ENCODE results near the gene PPTC7.
A peak's percentile ranks its signal among the peaks of the same experiment; 100 is the strongest.

The PPTC7 gene

GRCh38 chr12:110579535-110580253 is 3.4 kb downstream of the PPTC7 start:
- Histone ChIP-seq H3K9ac (no peak overlapping the region), H2AFZ (ENCODE audit: low read depth) (no peak overlapping the region), H3K4me2 (no peak overlapping the region), H4K20me1 (ENCODE audit: insufficient read depth) (peaks cover 12% of the 10 kb centered on the region), H3K4me3 (IDR thresholded peaks at IDR 0.05; ENCODE audit: insufficient read depth, low read depth, low read length) (no peak overlapping the region), H3K27me3 (ENCODE audit: insufficient read depth, low read depth) (no peaks in the 10 kb centered on the region), H3K79me2 (ENCODE audit: insufficient read depth, low read depth) (peaks cover 78% of the 10 kb centered on the region), H3K36me3 (ENCODE audit: insufficient read depth) (no peaks in the 10 kb centered on the region), H3K4me1 (ENCODE audit: low read depth, poor library complexity, severe bottlenecking) (peaks cover 29% of the 10 kb centered on the region), H3K27ac (no peak overlapping the region)
- no peak for TF ChIP-seq CTCF (conservative IDR thresholded peaks at IDR 0.05; ENCODE audit: low read depth, low read length)

- H3K36me3 ChIP-seq (ENCODE audit: insufficient read depth): no peaks in the 10 kb centered on the region
- H3K4me1 ChIP-seq (ENCODE audit: low read depth, poor library complexity, severe bottlenecking): peaks cover 28% of the 10 kb centered on the region
- H3K27ac ChIP-seq: no peak overlapping the region
- H4K20me1 ChIP-seq (ENCODE audit: insufficient read depth): peaks cover 12% of the 10 kb centered on the region
- TF ChIP-seq CTCF (conservative IDR thresholded peaks at IDR 0.05; ENCODE audit: low read depth, low read length): no peak
- no peak overlapping the region; the same call in 1 of the 2 replicates for H3K4me2 ChIP-seq
- H3K9ac ChIP-seq: no peak overlapping the region
- no peaks in the 10 kb centered on the region for H3K27me3 ChIP-seq (ENCODE audit: insufficient read depth, low read depth)
- no peak overlapping the region for H2AFZ ChIP-seq (ENCODE audit: low read depth)
- H3K4me3 ChIP-seq (IDR thresholded peaks at IDR 0.05; ENCODE audit: insufficient read depth, low read depth, low read length): no peak overlapping the region
- peaks cover 84% of the 10 kb centered on the region for H3K79me2 ChIP-seq (ENCODE audit: insufficient read depth, low read depth)
These were observed 4.2 kb downstream of the PPTC7 start for GRCh38 chr12:110578694-110579534.

- no peak overlapping the region for H3K4me3 ChIP-seq (IDR thresholded peaks at IDR 0.05; ENCODE audit: insufficient read depth, low read depth, low read length)
These were observed 5.0 kb downstream of the PPTC7 start for GRCh38 chr12:110577864-110578693.

More at GRCh38 chr12:110577864-110578693, 5.0 kb downstream of the PPTC7 start:
- H3K36me3 ChIP-seq (ENCODE audit: insufficient read depth): no peaks in the 10 kb centered on the region
- H3K4me2 ChIP-seq: peak overlapping the region; percentile 25; the same call in 1 of the 2 replicates
- peaks cover 91% of the 10 kb centered on the region for H3K79me2 ChIP-seq (ENCODE audit: insufficient read depth, low read depth)
- H3K4me1 ChIP-seq (ENCODE audit: low read depth, poor library complexity, severe bottlenecking): peaks cover 23% of the 10 kb centered on the region
- no peak overlapping the region for H2AFZ ChIP-seq (ENCODE audit: low read depth)
- H4K20me1 ChIP-seq (ENCODE audit: insufficient read depth): peaks cover 12% of the 10 kb centered on the region
- H3K9ac ChIP-seq: no peak overlapping the region
- TF ChIP-seq CTCF (conservative IDR thresholded peaks at IDR 0.05; ENCODE audit: low read depth, low read length): no peak
- H3K27ac ChIP-seq: no peak overlapping the region; the same call in 1 of the 2 replicates
- H3K27me3 ChIP-seq (ENCODE audit: insufficient read depth, low read depth): no peaks in the 10 kb centered on the region

All from KMS-11 (cell line).